ENCODE results near the gene CLTC.

The CLTC gene

GRCh38 chr17:59725691-59726090 lies 106.0 kb downstream of the CLTC start:
- DNase-seq (ENCODE audit: low read depth in 2 of 2) = no peak

- no peak for DNase-seq (ENCODE audit: low read depth in 2 of 2)
These were observed 108.3 kb downstream of the CLTC start for GRCh38 chr17:59727817-59728533.

- no peak for DNase-seq (ENCODE audit: low read depth in 2 of 2)
These were observed 110.7 kb downstream of the CLTC start for GRCh38 chr17:59730268-59730834.

GRCh38 chr17:59733697-59734096 lies 114.0 kb downstream of the CLTC start:
- no peak for DNase-seq (ENCODE audit: low read depth in 2 of 2)

GRCh38 chr17:59734226-59734625 lies 114.5 kb downstream of the CLTC start:
- DNase-seq (ENCODE audit: low read depth in 2 of 2) = no peak

DNA sequence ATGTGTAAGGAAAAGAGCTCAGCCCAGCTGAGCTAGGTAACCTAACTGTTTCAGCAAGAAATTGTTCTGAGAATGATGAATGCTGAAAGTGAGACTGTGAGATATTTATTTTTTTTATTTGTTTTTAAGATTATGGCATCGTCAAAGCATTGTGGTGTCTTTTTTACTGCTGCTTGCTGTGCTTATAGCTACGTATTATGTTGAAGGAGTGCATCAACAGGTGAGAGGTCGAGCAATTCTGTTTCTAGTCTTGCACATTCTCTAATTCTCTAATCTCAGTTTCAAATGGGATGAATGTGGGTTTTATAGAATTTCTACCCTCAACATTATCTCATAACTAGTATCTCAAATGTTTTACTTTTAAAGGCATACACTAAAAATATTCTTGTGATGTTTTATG lies 117.6 kb downstream of the CLTC start:
- no peak for DNase-seq (ENCODE audit: low read depth in 2 of 2)

GRCh38 chr17:59743842-59744241 lies 124.1 kb downstream of the CLTC start:
- no peak for DNase-seq (ENCODE audit: low read depth in 2 of 2)

- DNase-seq (ENCODE audit: low read depth in 2 of 2) = no peak
These were observed 125.3 kb downstream of the CLTC start for GRCh38 chr17:59745040-59745439.

Measured in stimulated activated CD8-positive, alpha-beta memory T cell treated with anti-CD3 and anti-CD28 coated beads, Interleukin-15, amount 100 ng/mL, for 48 hours (primary cell).